GM21529 (cell line): ENCODE results near the gene NLGN2.
A peak's percentile ranks its signal among the peaks of the same experiment; 100 is the strongest.

Experiments
- ATAC-seq: cut with Tn5 transposase; IDR thresholded peaks from one replicate; pipeline ENCODE4 v1.9.1; 2021; ENCODE audit not compliant: unreplicated experiment

Gene NLGN2

GRCh38 chr17:7435676-7436555, 28.3 kb downstream of the NLGN2 start:
- peak; percentile 29 for ATAC-seq

GRCh38 chr17:7436556-7437368, 29.1 kb downstream of the NLGN2 start:
- ATAC-seq = no peak

GRCh38 chr17:7437369-7437863, 29.8 kb downstream of the NLGN2 start:
- no peak for ATAC-seq

- ATAC-seq = no peak
Observed at GRCh38 chr17:7437950-7438614, 30.4 kb downstream of the NLGN2 start.

- no peak for ATAC-seq
Observed at GRCh38 chr17:7438656-7439460, 31.2 kb downstream of the NLGN2 start.

- no peak for ATAC-seq
Observed at GRCh38 chr17:7439462-7440112, 31.9 kb downstream of the NLGN2 start, which contains the start of gene FGF11. FGF11 (plus strand) TSS chr17:7439512; CDS start chr17:7439621, 109 bp downstream.

GRCh38 chr17:7440113-7440833, 32.6 kb downstream of the NLGN2 start:
- ATAC-seq = no peak

GRCh38 chr17:7440834-7441195, 33.2 kb downstream of the NLGN2 start:
- ATAC-seq = no peak

- ATAC-seq = no peak
Observed at GRCh38 chr17:7441266-7441665, 33.6 kb downstream of the NLGN2 start.

GRCh38 chr17:7442142-7442541, 34.5 kb downstream of the NLGN2 start:
- no peak for ATAC-seq

GRCh38 chr17:7443499-7444485, 36.1 kb downstream of the NLGN2 start:
- ATAC-seq = no peak

- ATAC-seq = no peak
Observed at GRCh38 chr17:7444682-7445618, 37.3 kb downstream of the NLGN2 start, which contains the start of gene CHRNB1. CHRNB1 (plus strand) TSS chr17:7445061; CDS start chr17:7445128, 67 bp downstream.

GRCh38 chr17:7445619-7445968, 37.9 kb downstream of the NLGN2 start:
- no peak for ATAC-seq

- no peak for ATAC-seq
Observed at GRCh38 chr17:7448461-7448860, 40.8 kb downstream of the NLGN2 start.

- ATAC-seq = no peak
Observed at GRCh38 chr17:7459961-7460545, 52.4 kb downstream of the NLGN2 start.

GRCh38 chr17:7460850-7461660, 53.4 kb downstream of the NLGN2 start:
- ATAC-seq = no peak
